Stimulated activated CD8-positive, alpha-beta memory T cell treated with anti-CD3 and anti-CD28 coated beads, Interleukin-12 subunit alpha, Interleukin-12 subunit beta, amount 100 ng/mL, for 24 hours (primary cell): Measurements from ENCODE around the gene IL3RA.
"Not testable (repeated sequence)": the region's sequence is repeated elsewhere in the genome, so short reads cannot be mapped to it uniquely, and the experiment has no call there.

Source experiments
- DNase-seq: peaks from one replicate; pipeline ENCODE4 v3.0.0-alpha.2; 2020; ENCODE audit errors: extremely low read depth

Gene IL3RA

DNA sequence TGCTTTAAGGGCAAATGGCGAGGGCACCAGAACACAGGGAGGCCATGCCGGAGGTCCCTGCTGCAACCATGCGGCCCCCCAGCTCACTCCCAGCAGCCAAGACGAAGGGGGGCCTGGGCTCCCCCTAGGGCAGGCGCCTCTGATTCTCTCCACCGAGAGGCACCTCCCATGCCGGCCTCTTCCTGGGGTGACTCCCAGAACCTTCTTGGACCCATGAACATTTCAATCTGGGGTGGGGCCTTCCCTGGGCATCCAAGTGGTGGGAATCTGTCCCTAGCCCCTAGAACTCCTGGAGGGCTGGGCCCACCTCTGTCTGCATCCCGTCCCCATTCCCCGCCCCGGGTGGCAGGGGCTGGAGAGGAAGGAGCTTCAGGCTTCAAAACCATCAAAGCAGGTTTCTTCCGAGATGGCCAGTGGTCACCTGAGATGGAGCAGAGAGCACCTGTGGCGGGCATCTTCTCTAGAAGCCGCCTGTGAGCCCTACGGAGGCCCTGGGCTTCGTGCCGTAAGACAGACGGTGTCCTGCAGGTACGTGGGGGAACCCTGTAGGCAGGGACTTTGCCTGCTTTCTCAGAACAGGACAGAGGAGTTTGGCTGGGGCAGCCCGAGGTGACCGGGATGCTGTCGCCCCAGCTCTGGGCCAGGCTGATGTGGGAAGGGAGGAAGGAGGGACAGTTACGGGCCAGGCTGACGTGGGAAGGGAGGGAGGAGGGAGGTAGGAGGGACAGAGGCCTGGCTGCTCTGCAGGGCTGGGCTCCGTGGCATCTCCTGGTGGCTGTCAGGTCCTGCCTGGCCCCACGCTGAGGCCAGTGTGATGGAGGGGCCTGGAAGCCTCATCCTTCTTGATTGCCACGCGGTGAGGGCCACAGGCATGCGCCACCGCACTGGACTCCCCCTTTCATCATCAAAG, 62.1 kb downstream of the IL3RA start:
- no peak for DNase-seq

DNA sequence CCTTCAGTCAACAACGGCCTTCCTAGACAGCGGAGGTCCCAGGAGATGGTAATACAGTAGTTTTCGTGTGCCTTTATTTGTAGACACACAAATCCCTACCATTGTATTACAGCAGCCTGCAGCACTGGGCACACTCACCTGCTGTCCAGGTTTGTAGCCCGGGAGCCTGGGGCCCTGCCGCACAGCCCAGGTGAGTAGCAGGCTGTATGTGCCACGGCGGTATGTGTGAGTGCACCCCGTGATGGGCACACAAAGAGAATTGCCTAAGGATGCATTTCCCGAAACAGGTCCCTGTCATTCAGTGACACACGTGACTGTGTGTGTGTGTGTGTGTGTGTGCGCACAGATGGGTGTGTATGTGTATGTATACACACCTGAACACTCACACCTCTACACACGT, 63.5 kb downstream of the IL3RA start:
- no peak for DNase-seq

DNA sequence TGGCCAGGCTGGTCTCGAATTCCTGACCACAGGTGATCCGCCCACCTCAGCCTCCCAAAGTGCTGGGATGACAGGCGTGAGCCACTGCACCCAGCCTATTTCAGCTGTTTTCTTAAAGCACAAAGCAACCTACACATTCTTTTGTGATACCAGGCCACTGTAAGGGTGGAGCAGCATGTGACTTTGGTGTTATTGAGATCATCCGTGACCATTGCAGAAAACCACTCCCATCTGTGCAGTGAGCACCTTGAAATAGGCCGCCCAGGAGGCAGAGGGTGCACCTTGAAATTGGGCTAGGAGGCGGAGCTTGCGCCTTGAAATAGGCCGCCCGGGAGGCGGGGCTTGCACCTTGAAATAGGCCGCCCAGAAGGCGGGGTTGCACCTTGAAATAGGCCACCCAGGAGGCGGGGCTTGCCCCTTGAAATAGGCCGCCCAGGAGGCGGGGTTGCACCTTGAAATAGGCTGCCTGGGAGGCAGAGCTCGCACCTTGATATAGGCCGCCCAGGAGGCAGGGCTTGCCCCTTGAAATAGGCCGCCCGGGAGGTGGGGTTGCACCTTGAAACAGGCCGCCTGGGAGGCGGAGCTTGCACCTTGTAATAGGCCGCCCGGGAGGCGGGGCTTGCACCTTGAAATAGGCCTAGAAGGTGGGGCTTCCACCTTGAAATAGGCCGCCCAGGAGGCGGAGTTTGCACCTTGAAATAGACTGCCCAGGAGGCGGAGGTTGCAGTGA, 64.3 kb downstream of the IL3RA start:
- no peak for DNase-seq

DNA sequence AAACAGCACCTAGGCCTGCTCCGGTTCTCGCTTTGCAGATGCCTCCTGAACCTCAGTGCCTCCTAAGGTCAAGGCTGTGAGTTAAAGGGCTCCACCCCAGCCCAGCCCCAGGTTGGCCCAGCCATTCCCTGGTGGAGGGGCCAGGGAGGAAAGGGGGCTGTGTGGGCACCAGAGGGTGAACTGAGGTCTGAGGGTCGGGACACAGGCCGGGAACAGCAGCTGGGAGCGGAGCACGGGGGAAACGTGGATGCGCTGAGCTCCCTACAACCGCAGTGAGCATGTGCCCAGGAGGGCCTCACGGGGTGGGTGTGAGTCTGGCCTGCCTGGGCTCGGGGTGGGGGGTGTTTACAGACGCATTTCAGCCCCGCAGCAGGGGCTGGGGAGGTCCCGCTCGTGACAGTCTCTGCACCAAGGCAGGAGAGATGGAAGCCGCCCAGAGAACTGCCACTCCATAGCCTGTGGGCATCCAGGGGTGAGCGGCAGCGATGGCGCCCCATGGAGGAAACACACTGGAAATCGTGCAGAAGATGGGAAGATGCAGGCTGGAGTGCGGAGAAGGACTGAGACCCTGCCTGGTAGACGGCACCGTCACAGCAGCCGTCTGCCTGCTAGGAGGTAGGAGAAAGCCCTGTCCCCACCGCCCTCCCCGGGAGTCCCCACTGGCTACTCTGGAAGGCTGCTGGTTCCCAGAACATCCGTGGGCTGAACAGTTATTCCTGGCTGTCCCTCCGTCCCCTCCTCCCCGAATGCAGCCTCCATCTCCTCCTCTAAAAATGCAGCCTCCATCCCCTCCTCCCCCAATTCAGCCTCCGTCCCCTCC, 65.2 kb downstream of the IL3RA start:
- no peak for DNase-seq

DNA sequence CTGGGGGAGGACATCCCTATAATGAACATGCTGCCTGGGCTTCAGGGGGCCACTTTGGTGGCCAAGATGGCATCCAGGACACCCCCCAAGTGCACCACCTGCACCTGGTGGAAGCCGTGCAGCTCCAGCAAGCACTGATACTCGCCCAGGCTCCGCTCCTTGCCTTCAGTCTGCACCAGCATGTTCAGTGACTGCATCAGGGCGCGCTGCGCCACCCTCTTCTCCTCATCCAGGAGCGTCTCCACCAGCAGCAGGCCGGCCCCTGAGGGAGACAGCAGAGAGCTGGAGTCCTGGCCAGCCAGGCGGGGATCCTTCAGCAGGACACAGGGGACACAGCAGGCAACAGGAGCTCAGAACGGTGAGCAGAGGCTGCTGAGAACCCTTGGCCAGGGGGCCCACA, 66.6 kb downstream of the IL3RA start:
- no peak for DNase-seq

DNA sequence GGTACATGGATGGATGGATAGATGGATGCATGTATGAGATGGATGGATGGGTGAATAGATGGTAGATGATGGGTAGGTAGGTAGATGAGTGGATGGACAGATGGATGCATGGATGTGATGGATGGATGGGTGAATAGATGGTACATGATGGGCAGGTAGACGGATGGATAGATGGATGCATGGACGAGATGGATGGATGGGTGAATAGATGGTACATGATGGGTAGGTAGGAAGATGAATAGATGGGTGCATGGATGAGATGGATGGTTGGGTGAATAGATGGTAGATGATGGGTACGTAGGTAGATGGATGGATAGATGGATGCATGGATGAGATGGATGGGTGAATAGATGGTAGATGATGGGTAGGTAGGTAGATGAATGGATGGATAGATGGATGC, 67.3 kb downstream of the IL3RA start:
- not testable (repeated sequence) for DNase-seq

DNA sequence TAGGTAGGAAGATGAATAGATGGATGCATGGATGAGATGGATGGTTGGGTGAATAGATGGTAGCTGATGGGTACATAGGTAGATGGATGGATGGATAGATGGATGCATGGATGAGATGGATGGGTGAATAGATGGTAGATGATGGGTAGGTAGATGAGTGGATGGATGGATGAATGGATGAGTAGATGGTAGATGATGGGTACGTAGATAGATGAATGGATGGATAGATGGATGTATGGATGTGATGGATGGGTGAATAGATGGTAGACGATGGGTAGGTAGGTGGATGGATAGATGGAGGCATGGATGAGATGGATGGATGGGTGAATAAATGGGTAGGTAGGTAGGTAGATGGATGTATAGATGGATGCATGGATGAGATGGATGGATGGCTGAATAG, 69.2 kb downstream of the IL3RA start:
- not testable (repeated sequence) for DNase-seq

DNA sequence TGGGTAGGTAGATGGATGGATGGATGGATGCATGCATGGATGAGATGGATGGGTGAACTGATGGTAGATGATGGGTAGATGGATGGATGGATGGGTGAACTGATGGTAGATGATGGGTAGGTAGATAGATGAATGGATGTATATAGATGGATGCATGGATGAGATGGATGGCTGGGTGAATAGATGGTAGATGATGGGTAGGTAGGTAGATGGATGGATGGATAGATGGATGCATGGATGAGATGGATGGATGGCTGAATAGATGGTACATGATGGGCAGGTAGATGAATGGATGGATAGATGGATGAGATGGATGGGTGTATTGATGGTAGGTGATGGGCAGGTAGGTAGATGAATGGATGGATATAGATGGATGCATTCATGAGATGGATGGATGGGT, 70.5 kb downstream of the IL3RA start:
- no peak for DNase-seq

DNA sequence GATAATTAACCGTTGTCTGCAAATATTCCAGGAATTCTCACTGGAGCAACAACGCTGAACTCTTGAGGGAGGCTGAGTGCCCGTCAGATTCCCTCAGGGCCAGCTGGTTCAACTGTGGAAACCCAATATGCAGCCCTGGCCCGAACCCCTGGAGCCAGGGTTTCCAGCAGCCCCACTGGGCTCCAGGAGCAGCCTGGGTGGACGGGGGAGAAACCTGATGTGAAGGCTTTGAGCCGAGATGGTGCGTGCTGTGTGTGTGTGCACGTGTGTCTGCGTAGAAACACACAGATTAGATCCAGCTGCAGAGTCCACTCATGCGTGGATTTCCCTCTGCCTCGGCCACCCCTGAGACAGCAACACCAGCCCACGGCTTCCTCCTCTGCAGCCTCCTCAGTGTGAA, 74.7 kb downstream of the IL3RA start:
- DNase-seq: no peak

DNA sequence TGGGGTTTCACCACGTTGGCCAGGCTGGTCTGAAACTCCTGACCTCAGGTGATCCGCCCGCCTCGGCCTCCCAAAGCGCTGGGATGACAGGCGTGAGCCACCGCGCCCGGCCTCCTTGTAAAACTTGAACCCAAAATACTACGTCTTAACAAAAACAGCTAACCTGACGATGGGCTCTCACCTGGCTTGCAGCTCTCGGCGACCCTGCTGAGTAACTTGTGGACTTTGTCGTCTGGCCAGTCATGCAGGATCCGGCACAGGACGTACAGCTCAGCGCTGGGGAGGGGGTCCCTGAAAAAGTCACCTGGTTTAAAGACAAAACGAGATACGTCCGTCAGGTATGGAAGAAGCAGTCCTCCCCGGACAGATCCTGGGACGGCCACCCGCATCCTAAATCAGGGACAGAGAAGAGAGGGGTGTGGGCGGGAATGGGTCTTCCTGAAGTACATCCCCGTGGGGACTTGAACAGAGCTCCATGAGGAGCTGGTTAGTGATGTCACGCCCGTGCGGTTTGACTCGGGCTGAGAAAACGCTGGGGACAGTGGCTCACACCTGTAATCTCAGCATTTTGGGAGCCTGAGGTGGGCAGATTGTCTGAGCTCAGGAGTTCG, 76.1 kb downstream of the IL3RA start:
- no peak for DNase-seq

DNA sequence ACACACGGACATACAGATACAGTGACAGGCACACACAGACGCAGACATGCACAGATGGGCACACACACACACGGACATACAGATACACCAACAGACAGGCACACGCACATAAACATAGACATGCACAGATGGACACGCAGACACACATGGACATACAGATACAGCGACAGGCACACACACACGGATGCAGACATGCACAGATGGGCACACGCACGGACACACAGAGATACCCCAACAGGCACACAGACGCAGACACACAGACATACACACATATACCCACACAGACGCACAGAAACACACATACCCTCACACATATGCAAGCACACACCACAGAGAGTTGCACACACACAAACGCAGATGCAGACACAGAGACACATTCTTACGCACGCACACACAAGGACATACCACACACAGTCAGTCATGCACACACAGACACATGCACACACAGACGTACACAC, 79.8 kb downstream of the IL3RA start:
- DNase-seq: no peak

DNA sequence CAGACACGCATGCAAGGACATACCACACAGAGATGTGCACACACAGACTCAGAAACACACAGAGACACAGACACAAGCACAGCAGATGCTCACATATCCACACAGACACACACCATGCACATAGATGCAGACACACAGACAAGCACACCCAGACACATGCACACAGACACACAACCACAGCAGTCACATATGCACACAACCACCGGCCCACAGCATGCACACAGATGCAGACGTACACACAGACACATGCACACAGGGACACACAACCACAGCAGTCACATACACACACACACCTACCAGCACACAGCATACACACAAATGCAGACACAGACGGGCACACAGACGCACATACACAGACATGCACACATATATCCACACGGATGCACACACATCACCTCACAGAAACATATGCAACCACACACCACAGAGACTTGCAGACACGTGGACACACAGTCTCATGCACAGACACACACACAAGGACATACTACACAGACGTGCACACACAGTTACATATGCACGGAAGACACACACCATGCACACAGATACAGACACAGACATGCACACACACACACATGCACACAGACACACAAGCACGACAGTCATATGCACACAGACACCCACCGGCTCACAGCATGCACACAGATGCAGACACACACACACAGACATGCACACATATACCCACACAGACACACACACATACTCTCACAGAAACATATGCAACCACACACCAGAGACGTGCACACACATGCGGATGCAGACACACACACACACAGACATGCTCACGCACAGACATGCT, 80.6 kb downstream of the IL3RA start:
- no peak for DNase-seq

DNA sequence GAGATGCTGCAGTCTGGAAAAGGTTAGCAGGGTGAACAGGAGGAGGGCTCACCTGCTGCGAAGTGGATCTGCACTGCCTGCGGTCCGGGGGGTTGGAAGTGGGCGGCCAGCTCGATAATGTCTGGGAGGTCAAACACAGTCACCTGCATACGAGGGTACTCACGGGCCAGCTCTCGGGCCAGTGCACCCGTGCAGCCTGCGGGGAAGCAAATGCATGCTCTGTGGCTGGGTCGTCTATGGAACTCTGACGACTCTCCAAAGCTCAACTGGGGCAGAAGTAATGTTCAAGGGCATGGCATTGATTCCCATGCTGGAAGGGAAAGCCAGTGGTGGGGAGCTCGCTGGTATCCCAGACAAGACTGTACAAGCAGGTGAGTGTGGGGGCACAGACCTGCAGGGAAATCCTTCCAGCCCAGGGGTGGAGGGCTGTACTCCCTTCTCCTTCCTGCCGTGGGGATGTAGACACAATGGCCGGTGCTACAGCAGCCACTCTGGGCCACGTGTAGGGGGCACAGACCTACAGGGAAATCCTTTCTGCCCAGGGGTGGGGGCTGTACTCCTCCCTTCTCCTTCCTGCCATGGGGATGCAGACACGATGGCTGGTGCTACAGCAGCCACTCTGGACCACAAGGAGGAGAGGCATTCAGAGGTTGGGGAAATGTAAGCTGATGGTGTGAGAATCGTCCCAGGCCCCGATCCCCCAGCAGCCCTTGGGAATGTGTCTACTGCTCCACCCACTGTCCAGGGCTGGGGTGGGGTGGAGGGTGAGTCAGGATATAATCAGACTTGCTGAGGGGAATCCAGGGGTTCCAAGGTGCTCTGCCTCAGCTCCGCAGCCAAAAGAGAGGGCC, 81.6 kb downstream of the IL3RA start:
- no peak for DNase-seq

DNA sequence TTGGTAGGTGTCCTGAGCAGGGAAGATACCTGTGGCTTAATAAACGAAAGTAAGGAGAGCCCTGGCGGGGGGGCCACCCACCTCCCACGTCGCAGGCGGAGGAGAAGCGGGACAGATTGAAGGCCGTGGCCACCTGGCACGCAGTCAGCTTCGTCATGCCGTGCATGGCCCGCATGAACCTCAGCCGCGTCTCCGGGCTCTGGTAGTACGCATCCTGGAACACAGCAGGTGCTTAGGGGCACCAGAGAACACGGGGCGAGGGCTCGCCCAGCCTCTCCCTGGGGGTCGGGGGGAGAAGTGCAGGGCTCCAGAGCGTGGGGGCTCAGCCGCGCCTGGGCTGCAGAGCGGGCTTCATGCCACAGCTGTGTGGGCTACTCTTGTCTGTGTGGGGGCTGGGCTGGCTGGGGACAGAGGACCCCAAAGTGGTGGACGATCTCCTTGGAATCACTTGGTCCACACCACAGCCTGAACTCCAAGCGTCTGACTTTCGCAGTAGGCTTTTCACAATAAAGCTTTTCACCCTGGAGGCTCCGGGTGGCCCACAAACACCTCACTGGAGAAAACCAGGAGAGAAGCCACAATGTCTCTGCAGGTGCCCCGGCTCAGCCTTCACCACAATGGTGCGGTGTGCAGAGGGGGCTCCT, 82.4 kb downstream of the IL3RA start:
- DNase-seq: no peak

DNA sequence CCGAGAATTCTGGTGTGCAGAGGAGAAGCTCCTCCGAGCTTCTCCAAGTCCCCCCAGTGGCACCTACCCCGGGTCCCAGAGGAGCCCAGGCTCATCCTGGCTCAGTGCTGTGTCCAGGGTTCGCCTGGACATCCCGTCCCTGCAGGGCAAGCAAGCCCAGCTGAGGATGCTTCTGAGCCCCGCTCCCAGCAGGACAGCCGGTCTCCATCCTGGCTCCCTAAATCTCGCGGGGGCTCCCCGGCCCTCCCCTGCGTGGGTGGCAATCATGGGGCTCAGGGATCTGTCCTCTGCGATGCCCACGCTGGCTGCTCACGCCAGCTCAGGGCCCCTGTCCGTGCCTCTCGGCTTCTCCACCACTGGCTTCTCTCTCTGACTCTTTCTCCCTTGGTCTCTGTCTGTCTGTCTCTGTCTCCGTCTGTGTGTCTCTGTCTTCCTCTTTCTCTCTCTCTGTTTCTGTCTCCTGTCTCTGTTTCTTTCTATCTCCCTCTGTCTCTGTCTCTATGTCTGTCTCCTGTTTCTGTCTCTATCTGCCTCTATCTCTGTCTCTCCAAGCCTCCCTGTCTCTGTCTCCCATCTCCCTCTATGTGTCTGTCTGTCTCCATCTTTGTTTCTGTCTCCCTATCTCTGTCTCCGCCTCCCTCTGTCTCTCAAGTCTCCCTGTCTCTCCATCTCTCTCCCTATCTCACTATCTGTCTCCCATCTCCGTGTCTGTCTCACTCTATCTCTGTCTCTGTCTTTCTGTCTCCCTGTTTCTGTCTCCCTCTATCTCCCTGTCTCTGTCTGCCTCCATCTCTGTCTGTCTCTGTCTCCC, 83.2 kb downstream of the IL3RA start:
- DNase-seq: no peak

DNA sequence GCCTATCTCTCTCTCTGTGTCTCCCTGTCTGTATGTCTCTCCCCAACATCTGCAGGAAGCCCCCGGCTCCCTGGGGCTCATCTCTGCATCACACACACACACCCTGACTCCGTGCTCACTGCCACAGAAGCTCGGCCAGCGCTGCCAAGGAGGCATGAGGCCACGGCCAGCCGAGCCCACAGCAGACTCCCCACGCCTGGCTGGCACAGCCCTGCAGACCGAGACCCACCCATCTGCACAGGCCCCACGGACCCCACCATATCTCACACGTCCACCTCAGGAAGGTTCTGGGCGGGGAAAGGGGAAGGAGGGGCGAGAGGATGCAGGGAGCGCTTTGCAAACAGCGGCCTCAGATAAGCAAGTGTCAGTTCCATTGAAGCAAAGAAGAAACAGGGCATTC, 83.8 kb downstream of the IL3RA start:
- no peak for DNase-seq

DNA sequence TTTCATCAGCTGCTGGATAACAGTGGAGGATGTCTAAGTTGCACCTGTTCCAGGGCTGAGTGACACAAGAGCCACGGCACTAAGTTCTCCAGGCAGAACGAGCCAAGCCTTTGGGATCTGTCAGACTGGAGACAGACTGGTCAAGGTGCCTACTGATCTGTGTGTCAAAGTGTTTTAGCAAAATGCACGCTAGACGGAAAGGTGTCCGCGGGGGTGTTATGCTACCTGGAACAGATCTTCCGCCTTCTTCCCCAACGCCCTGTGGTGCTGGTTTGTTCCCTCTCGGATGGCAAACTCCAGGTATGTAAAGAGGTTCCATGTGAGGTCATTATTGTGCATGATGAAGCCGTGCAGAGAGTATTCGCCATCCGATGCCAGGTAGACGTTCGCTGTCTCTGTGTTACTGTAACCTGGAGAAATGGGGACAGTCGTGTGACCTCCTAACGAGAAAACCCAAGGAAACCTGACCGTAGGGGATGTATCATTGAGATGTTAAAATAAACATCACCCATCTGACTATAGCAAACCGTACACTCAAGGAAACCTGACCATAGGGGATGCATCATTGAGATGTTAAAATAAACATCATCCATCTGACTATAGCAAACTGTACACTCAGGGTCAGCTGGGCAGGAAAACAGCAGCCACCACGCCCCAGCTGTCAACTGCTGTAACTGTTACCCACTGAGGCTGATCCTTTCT, 85.0 kb downstream of the IL3RA start:
- no peak for DNase-seq

DNA sequence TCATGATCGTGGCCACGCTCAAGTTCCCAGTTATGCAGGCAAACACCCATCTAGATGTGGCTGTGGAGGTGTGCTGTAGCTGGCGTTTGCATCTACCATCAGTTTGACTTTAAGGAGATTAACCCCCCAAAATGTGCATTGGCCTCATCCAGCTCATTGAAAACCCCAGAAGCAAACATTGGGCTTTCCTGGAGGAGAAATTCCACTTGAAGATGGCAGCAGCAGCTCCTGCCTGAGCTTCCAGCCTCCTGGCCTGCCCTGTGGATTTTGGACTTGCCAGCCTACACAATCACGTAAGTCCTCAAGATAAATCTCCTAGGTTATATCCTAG, 85.5 kb downstream of the IL3RA start:
- no peak for DNase-seq
